ENCODE measurements around the gene HES6. TPM values are rescaled to one million over a fixed set of nuclear protein-coding genes. Genes with fewer than 3 reads are reported as not detected.

HES6 gene
- total RNA-seq, 2 experiments from 2014 or later = 13.1 to 13.8 TPM

DNA sequence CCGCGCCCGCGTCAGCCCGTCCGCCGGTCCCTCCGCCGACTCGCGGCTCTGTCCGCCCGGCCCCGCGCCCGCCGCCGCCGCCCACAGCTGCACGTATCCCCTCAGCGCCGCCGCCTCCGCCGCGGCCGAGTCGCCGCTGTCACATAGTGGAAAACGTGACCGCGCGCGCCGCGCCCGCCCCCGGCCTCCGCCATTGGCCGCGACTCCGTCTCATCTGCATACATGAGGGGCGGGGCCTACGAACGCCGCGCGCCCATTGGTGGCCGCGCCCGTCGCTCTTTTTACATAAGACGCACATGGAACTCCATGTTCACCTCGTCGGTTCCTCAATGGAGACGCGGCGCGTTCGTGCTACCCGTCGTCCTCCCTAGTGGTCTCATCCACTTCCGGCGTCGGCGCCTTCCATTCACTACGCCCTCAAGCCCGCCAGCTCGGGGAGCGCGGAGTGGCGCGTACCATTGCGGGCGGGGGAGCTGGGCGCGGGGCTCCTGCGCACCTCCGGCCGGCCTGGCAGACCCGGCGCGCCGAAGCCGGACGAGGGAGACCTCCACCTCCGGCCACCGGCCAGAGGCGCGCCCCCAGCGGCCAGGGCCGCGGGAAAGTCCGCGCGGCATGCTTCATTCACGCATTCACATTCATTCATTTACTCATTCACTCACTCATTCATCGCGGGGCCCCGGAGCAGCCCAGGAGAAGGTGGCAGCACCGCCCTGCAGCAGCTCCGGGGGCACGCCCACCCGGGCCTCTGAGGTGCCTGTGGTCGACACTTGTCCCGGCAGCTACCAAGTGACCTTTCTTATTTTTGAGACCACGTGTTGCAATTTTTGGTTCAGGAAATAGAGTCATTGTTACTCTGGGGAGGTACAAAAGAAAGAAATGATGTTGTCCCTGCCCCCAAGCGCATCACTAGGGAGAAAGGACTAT is 49.1 kb upstream of the HES6 start:
- H3K79me2 ChIP-seq (ENCODE audit: insufficient read depth, low read depth, low read length) = peaks cover 27% of the 10 kb centered on the region
- H4K20me1 ChIP-seq (ENCODE audit: insufficient read depth, low read length) = peaks cover 11% of the 10 kb centered on the region
- H3K4me3 ChIP-seq (ENCODE audit: low read depth, low read length, poor library complexity, severe bottlenecking) = peak overlapping the region; percentile 76
- peak overlapping the region; percentile 54 for H3K27ac ChIP-seq (ENCODE audit: low read depth, low read length, poor library complexity, severe bottlenecking)
- intact Hi-C loops (cut with micrococcal nuclease; ENCODE audit: unreplicated experiment) = loop anchor here (2.0 kb wide), 3 partner anchors 32 to 138 kb away; partner anchors contain the start of genes ASB1, HES6 and TRAF3IP1
- ChIA-PET POLR2A (interaction anchor here (0.7 kb wide), 2 partner anchors 261 to 618 kb away, joined by 3 read pairs; no protein-coding TSS in a partner anchor), CTCF (ENCODE audit: unreplicated experiment) (interaction anchor here (0.9 kb wide), 1 partner anchor 191 kb away, joined by 3 read pairs; no protein-coding TSS in a partner anchor)
- H3K4me1 ChIP-seq (ENCODE audit: insufficient read depth, low read length, poor library complexity, severe bottlenecking) = peaks cover 24% of the 10 kb centered on the region
- peak overlapping the region; percentile 96 for H2AFZ ChIP-seq (ENCODE audit: low read length)
- H3K4me2 ChIP-seq (ENCODE audit: low read length) = peak overlapping the region; percentile 97
- DNase-seq (ENCODE audit: low spot score) = peak; percentile 100
- TF ChIP-seq, protein P1, sequence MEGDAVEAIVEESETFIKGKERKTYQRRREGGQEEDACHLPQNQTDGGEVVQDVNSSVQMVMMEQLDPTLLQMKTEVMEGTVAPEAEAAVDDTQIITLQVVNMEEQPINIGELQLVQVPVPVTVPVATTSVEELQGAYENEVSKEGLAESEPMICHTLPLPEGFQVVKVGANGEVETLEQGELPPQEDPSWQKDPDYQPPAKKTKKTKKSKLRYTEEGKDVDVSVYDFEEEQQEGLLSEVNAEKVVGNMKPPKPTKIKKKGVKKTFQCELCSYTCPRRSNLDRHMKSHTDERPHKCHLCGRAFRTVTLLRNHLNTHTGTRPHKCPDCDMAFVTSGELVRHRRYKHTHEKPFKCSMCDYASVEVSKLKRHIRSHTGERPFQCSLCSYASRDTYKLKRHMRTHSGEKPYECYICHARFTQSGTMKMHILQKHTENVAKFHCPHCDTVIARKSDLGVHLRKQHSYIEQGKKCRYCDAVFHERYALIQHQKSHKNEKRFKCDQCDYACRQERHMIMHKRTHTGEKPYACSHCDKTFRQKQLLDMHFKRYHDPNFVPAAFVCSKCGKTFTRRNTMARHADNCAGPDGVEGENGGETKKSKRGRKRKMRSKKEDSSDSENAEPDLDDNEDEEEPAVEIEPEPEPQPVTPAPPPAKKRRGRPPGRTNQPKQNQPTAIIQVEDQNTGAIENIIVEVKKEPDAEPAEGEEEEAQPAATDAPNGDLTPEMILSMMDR (conservative IDR thresholded peaks at IDR 0.05; ENCODE audit: low read length) = peak; percentile 41; the same call in 1 of the 2 replicates
- TF ChIP-seq EZH2phosphoT487 (IDR thresholded peaks at IDR 0.05; ENCODE audit: borderline replicate concordance, low read depth, low read length) = no peak
- no TSS peak for BruUV-seq (replicated peaks)
- H3K36me3 ChIP-seq (ENCODE audit: insufficient read depth, low read length) = peaks cover 7% of the 10 kb centered on the region; the same call in 1 of the 2 replicates
- H3K9me3 ChIP-seq (ENCODE audit: low read length) = no peaks in the 10 kb centered on the region
- H3K9me2 ChIP-seq (ENCODE audit: insufficient read depth, low read length) = no peaks in the 10 kb centered on the region

DNA sequence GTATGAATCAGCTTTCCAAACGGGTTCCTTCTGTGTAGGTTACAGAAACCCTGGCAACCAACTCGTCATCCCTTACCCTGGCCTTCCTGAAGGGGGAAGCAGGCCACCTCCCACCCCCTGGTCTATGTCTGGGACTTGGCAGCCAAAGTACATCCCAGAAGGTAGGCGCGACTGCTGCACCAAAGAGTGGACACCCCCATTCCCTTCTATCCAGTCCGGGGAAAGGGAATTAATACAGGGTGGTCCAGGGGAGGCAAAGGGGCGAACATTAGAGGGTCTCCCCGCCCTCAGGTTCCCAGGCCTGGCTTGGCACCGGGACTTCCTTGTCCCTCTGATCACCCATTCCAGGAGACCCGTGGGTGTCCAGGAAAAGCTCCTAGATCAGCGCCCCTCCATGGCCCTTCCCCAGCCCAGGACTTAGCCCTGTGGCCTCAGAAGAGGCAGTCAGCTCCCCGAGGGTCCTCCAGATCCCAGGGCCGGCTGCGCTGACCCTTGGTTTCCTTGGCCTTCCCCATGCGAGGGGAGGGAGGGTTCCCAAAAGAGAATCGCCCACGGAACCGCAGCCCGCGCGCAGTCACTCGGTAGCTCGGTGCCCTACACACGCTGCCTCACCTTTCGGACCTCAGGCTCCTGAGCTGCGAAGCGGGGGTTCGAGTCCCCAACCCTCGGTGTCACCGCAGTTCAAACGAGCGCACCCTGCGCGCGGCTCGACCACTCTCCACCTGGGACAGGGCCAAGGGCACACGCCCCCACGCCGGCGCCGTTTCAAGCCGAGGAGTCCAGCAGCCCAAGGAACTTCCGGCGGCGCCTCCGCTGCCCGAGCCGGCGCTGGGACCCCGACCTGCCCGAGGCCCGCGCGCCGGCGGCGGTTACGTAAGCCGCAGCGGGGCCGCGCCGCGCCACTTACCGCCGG is 48.2 kb upstream of the HES6 start, which contains the start of gene PER2:
PER2 (minus strand) TSS at position 874 of the 913 bp plus-strand sequence. CDS start 10,674 bp downstream, outside the sequence.
- no peak for TF ChIP-seq EZH2phosphoT487 (IDR thresholded peaks at IDR 0.05; ENCODE audit: borderline replicate concordance, low read depth, low read length)
- TF ChIP-seq, protein P1 (conservative IDR thresholded peaks at IDR 0.05; ENCODE audit: low read length) = peak; percentile 43; the same call in 1 of the 2 replicates
- Histone ChIP-seq H3K36me3 (ENCODE audit: insufficient read depth, low read length) (peaks cover 7% of the 10 kb centered on the region; the same call in 1 of the 2 replicates), H3K79me2 (ENCODE audit: insufficient read depth, low read depth, low read length) (peaks cover 27% of the 10 kb centered on the region), H3K4me2 (ENCODE audit: low read length) (peak within 1 kb of the TSS; percentile 97), H3K9me3 (ENCODE audit: low read length) (no peaks in the 10 kb centered on the region), H4K20me1 (ENCODE audit: insufficient read depth, low read length) (peaks cover 11% of the 10 kb centered on the region), H3K4me3 (ENCODE audit: low read depth, low read length, poor library complexity, severe bottlenecking) (peak within 1 kb of the TSS; percentile 76), H3K27ac (ENCODE audit: low read depth, low read length, poor library complexity, severe bottlenecking) (peak within 1 kb of the TSS; percentile 54), H3K4me1 (ENCODE audit: insufficient read depth, low read length, poor library complexity, severe bottlenecking) (peaks cover 34% of the 10 kb centered on the region), H3K9me2 (ENCODE audit: insufficient read depth, low read length) (no peaks in the 10 kb centered on the region), H2AFZ (ENCODE audit: low read length) (peak within 1 kb of the TSS; percentile 96)
- no TSS peak for BruUV-seq (replicated peaks)
- ChIA-PET POLR2A (no interaction called here), CTCF (ENCODE audit: unreplicated experiment) (interaction anchor here (0.9 kb wide), 1 partner anchor 190 kb away, joined by 3 read pairs; no protein-coding TSS in a partner anchor)
- DNase-seq (ENCODE audit: low spot score) = peak; percentile 40
- intact Hi-C loops (cut with micrococcal nuclease; ENCODE audit: unreplicated experiment) = loop anchor here (2.0 kb wide), 3 partner anchors 33 to 139 kb away; partner anchors contain the start of genes ASB1, HES6 and TRAF3IP1
